NOMO-1 treated with DMSO at 0.1 percent for 48 hours (cell line): ENCODE measurements around the gene LAP3.
"Not testable (repeated sequence)": the region's sequence is repeated elsewhere in the genome, so short reads cannot be mapped to it uniquely, and the experiment has no call there.

ENCODE experiments used
- DNase-seq: peaks from one replicate; lab custom pipeline; 2025; ENCODE audit not compliant: unreplicated experiment; lab: John Stamatoyannopoulos, UW

The LAP3 gene

DNA sequence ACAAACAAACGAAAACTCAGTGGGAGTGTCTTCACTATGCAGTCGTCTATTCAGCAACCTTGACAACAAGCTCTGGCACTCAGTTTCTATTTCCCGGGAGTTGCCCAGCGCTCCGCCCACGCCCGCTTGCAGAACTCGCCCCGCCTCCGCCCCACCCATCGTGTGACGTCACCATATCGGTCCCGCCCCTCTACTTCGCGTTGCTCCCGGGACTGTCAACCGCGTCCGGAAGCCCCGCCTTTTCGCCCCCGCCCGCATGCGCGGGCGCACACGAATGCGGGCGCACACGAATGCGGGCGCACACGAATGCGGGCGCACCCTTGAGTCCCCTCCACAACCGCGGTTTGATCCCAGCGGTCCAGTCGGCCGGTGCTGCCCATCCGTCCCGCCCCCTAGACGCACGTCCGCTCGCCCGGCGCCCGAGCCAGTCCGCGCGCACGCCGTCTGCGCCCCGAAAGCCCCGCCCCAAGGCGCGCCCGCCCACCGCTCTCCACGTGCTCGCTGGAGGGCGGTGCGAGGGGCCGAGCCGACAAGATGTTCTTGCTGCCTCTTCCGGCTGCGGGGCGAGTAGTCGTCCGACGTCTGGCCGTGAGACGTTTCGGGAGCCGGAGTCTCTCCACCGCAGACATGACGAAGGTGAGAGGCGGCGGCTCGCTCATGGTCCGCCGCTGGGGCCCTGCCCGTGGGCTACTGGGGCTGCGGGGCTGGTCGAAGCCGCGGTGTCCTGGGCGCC, at the start of gene LAP3:
Gene LAP3 (plus strand): TSS at position 267 of the 733 bp plus-strand sequence. CDS start 268 bp downstream, at position 535.
- peak; percentile 94 for DNase-seq

DNA sequence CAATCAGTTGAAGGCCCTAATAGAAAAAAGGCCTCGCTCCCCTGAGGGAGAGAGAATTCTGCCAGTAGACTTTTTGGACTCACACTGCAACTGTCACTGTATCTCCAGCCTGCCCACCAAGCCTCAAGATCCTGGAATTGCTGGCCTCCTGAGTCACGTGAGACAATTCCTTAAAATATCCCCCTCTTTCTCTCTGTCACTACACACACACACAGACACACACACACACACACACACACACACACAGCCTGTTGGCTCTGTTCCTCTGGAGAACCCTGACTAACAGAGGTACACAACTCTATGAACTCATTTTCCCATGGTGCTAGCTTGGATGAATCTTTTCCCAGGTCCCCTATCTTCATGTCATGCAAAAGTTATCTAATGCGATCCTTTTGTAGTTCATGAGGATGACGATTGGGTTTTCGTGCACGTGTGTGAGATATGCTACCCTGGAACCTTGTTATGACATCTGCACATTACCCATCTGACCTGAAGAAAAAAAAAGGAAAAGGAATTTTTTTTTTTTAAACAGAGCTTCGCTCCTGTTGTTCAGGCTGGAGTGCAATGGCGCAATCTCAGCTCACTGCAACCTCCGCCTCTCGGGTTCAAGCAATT, 48.3 kb upstream of the LAP3 start:
- DNase-seq = no peak

DNA sequence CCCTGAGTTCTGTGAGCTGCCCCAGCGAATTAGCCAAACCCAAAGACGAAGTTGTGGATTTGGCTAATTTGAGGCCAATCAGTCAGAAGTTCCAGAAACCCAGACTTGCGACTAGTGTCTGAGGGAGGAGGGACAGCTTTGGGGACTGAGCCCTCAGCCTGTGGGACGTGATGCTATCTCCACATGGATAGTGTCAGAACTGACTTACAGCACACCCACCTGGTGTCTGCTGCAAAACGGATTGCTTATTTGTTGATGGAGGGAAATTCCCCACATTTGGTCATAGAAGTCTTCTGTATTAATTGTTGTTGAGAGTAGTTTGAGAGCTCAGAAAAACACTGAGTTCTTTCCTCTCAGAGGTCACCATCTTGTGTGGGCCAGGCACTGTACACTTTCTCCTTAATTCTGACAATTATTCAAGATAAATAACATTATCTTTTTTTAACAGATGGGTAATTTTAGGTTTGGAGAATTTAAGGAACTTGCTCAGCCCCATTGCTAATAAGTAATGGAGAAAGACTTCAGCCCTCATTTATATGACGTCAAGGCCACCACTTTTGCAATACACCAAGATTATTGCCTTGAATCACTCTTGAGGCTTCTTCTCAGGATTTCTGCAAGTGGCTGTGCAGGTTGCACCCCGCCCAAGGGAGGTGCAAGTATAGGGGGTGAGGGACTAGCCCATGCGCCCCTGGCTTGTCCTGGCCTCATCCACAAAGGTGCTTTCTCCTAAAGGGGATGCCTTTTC, 45.3 kb upstream of the LAP3 start:
- peak; percentile 42 for DNase-seq

DNA sequence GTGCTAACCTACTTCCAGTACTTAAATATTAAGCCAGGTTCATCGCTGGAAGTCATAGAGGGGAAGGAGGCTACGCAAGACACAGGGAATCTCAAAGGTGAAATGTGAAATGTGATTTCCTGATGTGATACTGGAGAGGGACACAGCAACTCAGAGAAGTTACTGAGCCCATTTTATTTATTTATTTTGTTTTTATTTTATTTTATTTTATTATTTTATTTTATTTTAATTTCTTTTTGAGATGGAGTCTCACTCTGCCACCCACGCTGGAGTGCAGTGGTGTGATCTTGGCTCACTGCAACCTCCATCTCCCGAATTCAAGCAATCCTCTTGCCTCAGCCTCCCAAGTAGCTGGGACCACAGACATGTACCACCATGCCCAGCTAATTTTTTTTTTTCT, 42.3 kb upstream of the LAP3 start:
- DNase-seq = no peak

DNA sequence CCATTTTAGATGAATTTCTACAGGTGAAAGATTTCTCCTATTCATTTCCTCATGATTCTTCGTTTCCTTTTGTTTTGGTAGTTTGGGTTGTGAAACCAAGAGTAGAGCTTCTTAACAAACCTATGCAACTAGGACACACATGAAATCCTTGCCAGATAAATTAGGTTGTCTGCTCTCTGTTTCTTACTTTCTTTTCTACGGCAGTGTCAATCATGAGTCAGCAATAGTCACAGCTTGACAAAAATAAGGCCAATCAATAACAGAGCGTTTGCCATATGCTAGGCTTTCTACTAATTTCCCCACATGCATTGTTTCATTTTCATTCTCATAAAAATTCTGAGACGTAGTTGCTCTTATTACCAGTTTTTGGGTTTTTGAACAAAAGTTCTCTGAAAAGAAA, 41.8 kb upstream of the LAP3 start:
- DNase-seq = peak; percentile 28

DNA sequence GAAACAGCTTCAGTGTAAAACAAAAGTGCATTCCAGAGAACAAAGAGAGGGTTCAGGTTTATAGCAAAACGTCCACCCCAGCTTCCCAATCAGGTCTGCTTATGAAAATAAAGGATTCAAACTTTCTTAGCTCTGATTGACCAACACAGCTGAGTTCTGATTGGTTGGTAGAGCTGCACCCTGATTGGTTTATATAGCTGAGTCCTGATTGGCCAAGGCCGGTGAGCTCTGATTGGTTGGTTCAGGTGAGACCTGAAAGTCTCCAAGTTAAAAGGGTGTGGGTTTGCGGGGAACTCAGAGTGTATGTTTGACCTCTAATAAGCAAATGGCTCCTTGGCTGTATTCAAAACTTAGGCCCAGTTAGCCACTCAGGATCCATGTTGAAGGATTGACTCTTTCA, 41.1 kb upstream of the LAP3 start:
- DNase-seq = no peak

DNA sequence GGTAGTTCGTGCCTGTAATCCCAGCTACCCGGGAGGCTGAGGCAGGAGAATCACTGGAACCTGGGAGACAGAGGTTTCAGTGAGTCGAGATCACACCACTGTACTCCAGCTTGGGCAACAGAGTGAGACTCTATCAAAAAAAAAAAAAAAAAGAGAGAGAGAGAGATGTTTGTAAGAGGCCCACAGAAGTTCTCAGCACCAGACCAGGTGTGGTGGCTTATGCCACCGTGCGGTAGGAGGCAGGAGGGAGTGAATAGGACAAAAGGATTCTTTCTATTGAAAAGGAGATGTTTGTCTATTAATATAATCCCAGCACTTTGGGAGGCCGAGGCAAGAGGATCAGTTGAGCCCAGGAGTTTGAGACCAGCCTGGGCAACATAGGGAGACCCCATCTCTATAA, 39.9 kb upstream of the LAP3 start:
- DNase-seq = not testable (repeated sequence)

DNA sequence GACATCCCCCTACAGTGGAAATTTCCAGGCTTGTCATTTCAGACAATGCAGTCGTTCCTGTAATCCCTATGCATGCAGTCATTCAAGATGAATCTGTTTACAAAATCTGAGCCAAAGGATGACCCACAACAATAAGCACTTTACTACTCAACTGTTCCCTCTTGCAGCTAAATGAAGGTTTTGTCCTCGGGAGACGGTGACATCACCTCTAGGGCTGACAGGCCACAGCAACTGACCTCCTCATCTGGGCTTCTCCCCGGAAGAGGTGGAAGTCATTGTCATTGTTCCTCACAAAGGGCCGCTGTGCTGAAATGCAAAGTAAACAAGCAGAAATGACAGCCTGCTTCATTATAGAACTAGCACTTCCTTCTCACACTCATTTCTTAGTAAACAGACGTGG, 32.8 kb upstream of the LAP3 start:
- no peak for DNase-seq

DNA sequence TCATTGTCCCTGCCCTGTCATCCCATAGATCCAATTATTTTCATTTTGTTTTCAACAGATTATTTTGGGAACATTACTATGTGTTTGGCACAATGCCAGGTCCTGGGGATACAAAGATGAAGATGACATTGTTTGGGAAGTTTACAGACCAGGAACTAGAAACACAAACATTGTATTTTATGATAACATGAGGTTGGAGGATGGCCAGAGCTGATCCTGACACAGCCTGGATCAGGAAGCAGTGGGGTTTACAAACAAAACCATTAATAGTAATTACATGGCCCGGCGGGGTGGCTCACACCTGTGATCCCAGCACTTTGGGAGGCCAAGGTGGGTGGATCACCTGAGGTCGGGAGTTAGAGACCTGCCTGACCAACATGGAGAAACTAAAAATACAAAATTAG, 32.2 kb upstream of the LAP3 start:
- no peak for DNase-seq

DNA sequence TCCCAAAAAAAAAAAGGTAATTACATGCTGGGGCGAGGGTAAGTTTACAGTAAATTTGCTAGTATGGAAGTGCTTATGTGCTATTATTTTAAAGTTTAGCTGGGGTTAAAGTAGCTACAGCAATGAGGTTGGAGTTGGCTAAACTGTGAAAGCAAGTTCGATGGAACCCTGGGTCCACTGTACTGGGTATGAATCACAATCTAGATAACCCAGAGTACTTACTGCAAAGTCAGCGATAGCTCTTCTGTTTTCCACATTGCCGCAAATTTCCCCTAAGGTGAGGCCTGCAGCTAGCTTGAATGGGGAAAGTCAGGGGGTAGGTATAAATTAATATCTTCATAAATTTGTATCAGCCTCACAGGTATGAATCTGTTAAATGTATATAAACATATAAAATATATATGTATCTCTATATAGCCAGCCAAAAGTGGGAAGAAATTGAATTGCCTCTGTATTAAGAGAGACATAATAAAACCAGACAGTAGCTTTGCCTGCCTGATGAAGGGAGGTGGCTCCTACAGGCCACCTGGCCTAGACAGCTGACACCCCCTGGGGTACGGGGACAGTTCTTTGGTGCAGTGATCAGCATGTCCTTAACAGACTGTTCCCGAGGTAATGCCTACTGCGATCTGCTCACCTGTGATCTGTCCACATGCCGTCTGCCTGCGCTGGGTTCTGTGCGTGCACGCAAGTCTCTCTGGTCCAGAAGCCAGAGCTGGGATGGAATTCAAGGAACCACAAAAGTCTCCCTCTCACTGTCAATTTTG, 31.4 kb upstream of the LAP3 start:
- DNase-seq = no peak

DNA sequence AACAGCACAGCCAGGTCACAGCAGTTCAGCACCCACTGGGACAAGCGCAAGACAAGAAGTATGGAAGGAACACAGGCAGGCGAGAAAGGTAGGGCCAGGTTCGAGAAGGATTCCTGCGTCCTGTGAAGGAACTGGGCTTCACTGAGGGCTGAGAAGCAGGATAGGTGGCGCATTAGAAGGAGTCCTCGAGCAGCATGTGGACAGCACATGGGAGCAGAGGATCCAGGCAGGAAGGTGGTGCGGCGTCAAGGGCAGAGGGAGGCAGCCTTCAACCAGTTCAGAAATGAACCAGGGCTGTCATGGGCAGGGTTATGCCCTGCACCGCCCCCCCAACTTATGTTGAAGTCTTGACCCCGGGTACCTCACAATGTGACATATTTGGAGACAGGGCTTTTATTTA, 30.8 kb upstream of the LAP3 start:
- DNase-seq = no peak

DNA sequence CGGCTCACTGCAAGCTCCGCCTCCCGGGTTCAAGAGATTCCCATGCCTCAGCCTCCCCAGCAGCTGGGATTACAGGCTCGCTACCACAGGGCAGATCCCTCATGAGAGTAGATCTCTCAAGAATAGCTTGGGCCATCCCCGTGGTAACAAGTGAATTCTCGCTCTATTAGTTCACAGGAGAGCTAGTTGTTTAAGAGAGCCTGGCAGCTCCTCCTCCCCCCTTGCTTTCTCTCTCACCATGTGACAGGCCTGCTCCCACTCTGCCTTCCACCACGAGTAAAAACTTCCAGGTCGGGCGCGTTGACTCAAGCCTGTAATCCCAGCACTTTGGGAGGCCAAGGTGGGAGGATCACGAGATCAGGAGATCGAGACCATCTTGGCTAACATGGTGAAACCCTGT, 30.3 kb upstream of the LAP3 start:
- DNase-seq = no peak

DNA sequence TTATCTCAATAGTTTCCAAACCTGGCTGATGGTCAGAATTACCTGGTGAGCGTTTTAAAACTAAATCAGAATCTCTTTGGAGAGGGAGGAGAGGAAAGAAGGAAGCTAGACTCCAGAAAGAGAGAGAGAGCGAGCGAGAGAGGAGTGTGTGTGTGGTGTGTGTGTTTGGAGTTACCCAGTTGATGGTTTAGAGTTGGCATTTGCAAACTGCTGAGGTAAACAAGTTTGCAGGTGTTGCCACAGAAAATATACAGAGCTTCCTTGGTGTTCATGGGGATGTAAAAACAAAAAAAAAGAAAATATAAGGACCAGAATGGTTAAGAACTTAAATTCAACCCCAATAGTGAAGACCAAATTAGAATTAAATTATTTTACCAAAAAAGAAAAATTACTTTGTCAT, 26.4 kb upstream of the LAP3 start:
- no peak for DNase-seq

DNA sequence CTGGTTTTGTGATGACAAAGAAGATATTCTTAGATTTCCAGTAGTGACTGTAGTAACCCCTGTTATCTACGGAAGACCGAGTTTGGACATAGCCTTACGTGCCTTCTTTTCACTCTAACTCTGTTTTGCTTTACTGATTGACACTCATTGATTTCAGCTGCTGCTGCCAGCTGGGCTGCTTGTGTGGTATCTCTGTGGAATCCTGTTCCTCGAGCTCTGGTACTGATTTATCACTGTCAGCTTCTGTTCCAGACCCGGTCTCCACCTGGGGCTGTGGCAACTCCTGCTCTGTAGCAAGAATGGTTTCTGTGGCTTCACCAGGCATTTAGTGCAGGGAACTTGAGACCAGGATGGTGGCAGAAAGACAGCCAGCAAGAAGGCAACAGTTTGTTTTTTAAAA, 24.6 kb upstream of the LAP3 start:
- no peak for DNase-seq

DNA sequence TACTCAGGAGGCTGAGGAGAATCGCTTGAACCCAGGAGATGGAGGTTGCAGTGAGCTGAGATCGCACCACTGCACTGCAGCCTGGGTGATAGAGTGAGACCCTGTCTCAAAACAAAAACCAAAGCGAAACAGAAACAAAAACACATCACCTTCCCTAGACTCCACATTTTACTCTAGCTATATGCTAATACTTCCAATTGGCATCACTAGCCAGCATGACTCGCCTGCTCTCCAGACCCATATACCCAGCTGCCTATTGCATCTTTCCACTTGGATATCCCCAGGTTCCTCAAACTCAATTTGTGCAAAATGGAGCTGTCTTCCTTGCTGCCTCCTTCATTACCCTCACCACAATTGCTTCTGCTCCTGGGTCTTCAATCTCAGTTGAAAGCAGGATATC, 22.4 kb upstream of the LAP3 start:
- DNase-seq = no peak

DNA sequence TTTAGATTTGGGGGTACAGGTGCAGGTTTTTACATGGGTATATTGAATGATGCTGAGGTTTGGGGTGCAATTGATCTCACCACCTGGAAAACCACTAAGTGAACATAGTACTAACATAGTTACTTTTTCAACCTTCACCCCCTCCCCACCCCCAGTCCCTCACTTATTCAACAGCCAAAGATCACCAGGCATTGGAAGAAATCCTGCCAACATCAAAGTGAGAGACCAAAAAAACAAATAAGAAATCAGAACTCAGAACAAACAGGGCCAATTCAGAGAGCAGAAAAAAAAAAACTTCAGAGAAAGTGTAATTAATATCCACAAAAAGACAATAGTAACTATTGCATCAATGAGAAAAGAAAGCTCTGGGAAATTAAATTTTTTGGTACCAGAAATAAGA, 20.5 kb upstream of the LAP3 start:
- DNase-seq = no peak

DNA sequence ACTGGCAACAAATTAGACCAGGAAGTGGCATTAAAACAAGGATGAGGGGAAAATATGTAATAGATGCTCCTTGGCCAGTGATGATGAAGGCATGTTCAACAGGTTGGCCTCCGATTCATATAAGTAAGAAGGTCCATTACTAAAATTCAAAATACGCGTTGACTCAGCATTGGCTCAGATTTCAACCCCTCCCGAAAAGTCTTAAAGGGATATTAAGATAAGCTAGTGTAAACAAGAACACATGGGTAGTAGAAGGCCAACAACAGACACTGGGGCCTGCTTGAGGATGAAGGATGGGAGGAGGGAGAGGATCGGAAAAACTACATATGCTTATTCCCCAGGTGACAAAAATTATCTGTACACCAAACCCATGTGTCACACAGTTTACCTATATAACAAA, 19.1 kb upstream of the LAP3 start:
- no peak for DNase-seq

DNA sequence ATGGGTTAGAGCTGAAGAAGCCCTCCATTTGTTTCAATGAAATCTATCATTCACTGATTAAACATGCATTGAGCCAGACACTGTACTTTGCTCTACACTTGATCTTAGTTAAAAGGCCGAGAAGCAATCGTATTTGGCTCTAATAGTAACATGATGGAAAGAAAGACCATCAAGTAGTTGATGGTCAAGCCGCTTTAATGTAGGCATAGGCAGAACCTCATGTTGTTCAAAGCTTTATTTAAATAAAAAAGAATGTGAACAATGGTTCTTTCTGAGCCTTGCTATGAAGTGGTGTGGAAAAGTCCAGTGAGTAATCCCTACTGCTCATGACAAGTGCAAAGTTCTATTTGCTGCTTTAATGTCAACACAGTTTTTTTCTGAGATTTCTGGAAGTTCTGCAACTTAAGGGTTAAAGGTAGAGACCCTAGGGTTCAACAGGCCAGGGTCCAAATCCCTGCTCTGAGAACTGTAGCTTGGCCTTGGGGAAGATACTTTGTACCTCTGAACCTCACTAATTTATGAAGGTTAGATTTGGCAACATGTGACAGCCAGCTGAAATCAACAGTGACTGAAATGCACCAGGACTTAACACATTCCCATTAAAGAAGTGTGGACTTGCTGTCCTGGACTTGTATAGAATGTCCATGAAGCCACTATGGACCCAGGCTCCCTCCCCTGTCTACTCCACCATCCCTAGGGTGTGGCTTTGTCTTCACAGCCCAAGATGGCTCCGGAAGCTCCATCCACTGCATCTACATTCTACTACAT, 17.9 kb upstream of the LAP3 start:
- no peak for DNase-seq

DNA sequence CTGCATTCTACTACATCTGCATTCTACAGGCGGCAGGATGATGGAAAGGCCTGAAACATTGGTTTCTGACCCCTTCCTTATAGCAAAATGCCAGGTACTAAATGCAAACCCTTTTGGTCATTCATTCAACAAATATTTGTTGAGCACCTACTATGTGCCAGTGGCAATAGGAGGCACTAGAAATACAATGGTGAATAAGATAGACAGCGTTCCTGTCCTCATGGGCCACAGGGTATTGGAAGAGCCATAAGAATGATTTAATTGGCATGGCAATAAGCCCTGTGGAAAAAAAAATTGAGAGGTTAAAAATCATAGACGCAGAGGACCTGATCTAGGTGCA, 17.3 kb upstream of the LAP3 start:
- DNase-seq = no peak

DNA sequence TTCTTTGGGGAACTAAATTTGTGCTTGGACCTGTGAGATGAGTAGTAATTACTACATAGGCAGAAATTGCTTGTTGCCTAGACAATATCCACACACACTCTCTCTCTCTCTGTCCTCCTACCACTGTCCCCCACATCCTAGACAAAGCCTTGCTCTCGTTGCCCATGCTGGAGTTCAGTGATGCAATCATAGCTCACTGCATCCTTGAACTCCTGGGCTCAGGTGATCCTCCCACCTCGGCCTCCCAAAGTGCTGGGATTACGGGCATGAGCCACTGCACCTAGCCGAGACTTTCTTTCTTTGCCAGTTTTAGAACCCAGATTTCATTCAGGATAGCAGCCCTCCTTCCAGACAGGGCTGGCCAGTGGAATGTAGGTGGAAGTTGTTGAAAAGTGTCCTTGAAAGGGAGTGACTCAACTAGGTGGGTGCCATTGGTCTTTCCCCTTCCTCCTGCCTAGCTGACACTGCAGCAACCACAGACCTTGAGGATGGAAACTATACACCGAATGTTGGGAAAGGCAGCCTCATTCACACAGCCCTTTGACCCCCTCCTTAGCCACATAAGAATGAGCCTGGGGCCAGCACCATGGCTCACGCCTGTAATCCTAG, 16.8 kb upstream of the LAP3 start:
- no peak for DNase-seq
